ENCODE measurements around the gene RPL38. TPM values are rescaled to one million over a fixed set of nuclear protein-coding genes. Genes with fewer than 3 reads are reported as not detected.

Gene RPL38
- polyA plus RNA-seq, 1 donor: 991 TPM

DNA sequence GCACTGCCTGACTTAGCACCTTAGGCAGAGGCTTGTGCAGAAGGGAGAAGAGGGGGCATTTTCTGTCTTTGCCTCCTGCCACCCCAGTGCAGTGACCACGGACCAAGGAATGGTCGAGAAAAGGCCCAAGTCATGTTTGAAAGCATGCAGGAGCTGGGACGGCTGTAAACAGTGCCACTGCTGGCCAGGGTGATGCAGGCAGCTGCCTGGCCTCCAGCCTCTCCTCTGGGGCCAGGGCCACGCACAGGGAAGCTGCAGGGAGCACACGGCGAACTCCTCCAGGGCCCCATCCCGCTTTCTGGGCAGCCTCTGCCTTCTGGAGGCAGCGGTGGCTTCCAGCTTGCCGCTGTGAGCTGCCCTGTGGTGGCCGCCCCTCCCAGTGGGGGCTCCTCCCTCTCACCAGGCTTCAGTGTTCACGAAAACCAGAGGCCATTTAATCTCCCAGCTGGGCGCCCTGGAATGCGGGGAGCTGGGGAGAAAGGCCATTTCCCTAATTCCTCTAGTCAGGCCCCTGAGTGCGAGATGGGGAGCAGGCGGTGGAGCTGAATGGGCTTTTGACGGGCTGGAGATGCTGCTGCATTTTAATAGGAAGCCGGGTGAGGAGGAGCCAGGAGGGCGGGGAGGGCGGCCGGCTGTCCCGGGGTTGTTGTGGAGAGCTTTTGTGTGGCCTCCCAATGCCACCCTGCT, 41.8 kb downstream of the RPL38 start:
- DNase-seq: peak; percentile 39

DNA sequence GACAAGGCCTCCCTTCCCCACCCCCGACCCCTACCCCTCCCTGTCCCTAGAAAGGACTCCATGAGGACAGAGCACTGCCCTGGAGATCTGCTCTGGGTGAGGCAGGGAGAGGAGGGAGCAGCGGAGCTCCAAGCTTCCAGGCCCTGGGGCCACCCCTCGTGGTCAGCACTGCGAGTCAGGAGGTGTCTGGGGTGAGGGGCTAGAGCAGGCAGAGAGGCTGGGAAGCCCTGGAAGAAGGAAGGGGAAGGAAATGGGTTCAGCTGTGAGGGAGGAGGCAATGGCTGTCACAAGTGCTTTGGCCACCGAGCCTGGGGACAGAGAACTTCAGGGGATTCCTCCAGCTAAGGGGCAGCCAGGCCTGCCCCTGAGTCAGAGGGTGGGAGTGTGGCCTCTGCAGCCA, 42.4 kb downstream of the RPL38 start:
- DNase-seq: no peak

DNA sequence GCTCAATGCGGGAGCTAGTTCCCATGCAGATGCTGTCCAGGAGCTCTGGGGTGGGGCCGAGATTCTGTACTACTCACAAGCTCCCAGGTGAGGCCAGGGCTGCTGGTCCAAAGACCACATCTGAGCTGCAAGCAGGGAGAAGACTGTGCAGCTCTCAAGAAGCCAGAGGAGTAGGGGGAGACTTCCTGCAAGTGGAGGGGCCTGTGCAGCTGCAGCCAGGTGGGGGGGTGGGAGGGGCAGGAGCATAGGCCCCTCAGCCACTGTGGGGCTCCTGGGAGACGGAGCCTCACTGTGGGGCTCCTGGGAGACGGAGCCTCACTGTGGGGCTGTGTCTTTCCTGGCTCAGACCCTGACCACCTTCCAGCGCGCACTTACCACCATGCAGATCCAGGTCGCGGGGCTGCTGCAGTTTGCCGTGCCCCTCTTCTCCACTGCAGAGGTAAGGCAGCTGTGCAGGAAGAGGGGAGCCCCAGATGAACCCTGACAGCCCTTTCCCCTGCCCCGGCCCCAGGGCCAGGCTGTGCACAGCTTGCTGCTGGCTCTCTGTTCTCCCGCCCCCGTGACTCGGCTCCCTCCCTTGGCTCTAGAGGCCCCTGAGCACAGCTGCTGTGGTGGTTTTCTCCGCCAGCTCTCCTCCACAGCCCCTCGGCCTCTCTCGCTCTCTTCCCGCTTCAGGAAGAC, 46.3 kb downstream of the RPL38 start:
- no peak for DNase-seq

DNA sequence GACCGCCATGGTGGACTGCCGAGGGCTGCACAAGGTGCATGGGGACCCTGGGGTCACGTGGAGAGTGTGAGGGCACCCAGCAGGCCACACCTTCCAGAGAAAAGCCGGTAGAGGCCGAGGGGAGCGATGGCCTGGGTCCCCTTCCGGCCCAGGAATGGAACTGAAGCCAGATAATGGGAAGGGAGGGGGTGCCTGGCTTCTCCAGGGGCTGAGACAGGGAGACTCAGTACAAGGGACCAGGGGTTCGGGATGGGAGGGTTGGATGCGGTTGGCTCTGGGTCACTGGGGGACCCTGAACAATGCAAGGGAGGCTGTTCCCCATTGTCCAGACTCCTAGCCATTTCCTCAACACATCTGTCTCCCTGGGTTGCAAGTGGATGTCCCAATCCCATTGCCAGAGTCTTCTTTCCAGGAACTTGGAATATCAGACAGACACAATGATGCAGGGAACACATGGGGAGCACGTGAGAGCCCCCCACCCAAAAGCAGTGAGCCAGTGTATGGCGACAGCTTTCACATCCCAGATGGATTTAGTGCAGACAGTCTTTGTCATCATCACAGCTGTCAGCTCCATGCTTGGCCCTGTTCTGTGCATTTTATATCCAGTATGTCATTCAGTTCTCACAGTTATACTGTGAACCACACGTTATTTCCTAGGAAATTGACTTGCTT, 47.0 kb downstream of the RPL38 start:
- DNase-seq: no peak

DNA sequence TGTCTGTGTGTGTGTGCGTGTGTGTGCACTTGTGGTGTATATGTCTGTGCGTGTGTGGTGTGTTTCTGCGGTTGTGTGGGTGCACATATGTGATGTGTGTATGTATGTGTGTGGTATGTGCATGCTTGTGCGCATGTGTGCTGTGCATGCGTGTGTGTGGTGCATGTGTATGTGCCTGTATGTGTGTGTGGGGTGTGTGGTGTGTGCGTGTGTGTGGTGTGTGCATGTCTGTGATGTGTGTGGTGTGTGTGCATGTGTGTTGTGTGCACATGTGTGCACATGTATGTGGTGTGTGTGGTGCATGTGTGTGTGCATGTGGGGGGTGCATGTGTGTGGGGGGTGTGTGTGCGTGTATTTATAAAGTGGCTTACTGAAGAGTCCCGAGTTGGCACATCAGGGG, 47.6 kb downstream of the RPL38 start:
- DNase-seq: no peak

DNA sequence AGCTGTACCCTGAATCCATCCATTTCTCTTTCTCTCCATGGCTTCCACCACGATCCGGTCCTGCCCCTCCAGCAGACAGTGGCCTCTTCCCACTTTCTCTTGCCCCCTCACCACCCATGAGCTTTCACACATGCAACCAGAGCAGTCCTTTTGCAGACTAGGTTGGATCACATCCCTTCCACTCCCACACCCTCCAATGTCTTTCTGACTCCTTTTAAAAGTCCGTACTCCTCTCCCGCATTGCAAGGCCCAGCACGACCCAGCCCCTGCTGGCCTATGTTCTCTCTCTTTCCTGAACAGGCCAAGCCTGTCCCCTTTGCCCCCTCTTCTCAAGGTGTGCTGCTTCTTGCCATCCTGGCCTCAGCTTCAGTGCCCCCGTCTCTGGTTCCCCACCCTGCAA, 48.1 kb downstream of the RPL38 start:
- no peak for DNase-seq

DNA sequence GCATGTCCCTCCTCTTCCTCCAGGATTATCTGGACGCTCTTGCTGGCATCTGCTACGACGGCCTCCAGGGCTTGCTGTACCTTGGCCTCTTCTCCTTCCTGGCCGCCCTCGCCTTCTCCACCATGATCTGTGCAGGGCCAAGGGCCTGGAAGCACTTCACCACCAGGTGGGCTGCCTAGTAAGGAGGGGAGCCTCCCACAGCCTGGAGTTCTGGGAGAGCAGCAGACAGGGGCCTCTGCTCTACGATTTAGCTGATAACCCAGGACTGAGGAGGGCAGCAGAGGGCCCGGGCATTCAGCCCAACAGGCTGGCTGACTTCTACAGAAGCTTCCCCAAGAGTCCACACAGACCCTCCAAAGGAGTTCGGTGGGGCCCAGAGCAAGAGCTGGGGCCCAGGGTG, 48.7 kb downstream of the RPL38 start:
- DNase-seq: no peak

DNA sequence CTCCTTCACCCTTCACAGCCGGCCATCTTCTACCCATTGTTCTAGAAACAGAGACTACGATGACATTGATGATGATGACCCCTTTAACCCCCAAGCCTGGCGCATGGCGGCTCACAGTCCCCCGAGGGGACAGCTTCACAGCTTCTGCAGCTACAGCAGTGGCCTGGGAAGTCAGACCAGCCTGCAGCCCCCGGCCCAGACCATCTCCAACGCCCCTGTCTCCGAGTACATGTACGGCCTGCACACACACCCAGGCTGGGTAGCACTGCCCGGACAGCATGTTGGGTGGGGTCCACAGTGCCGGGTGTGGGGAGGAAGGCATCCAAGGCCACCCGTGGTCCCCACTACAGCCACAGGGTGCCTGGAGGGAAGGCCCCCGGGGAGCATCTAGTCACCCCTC, 49.6 kb downstream of the RPL38 start:
- DNase-seq: no peak

DNA sequence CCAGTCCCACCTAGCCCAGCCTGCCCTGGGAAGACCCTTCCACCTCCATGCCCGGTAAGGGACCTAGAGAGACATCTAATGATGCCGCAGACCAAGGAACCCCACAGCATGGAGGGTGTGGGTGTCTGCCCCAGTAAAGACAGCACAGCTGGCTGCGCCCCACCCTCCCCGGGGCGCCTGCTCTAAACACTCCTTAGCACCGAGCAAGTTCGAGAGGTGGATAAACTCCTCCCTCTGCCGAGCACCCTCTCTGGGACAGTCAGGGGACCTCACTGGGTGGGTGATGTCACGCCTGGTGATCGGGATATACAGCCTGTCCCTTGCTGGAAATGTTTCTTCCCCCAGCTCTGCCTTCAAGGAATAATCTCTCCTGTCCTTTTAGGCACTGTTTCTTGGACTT, 53.8 kb downstream of the RPL38 start:
- DNase-seq: no peak

DNA sequence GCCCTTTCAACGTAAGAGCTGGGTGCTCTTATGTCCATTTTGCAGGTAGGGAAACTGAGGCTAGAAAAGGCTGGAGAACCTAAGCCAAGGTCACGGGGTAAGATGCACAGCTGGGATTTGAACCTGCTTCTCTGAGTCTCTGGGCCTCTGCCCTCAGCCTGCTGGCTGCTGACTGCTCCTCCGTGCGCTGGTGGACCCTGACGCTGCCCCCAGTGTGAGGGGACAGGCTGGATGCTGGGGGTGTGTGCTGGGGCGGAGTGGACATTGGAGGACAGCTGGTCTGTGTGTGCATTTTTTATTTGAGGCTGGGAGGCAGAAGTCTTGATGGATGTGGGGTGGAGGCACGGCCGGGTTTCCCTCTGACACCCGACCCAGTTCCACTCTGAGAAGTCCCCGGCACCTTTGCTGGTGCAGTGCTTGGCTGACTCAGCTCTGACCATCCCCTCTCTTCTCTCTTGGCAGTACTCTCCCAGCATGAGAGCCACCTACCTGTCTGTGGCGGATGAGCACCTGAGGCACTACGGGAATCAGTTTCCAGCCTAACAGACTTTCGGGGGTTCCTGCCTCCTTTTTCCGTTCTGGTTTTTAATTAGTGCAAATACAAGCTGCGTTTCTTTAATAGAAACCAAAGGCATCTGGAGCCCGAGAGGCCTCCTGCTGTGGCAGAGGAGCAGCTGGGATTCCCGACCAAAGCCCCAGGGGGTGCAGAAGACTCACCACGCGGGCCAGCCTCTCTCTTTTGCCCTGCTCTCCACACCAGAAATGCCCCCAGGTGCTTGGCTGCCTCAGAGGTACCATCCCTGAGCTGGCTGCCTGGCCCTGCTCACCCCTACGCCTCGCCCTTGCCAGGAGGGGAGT, 56.4 kb downstream of the RPL38 start:
- DNase-seq: no peak

Other genes starting within 250 kb of the RPL38 start
- gene TTYH2, start 9.9 kb downstream of the RPL38 start, polyA plus RNA-seq (ENCODE audit: insufficient read length): 14.6 TPM
- gene DNAI2, start 70.6 kb downstream of the RPL38 start, polyA plus RNA-seq (ENCODE audit: insufficient read length): 0.12 TPM
- gene KIF19, start 122.5 kb downstream of the RPL38 start, polyA plus RNA-seq (ENCODE audit: insufficient read length): 0.86 TPM
- 0.13 TPM for gene BTBD17, start 158.2 kb downstream of the RPL38 start, polyA plus RNA-seq (ENCODE audit: insufficient read length)
- 0.25 TPM for gene GPR142, start 163.8 kb downstream of the RPL38 start, polyA plus RNA-seq (ENCODE audit: insufficient read length)
- gene GPRC5C, start 228.4 kb downstream of the RPL38 start, polyA plus RNA-seq (ENCODE audit: insufficient read length): 80.8 TPM